Hepatocyte (in vitro differentiated cells): Measurements from ENCODE around the gene RNF180. TPM values are rescaled to one million over a fixed set of nuclear protein-coding genes. Genes with fewer than 3 reads are reported as not detected.

Source experiments
- DNase-seq: peaks from one replicate; pipeline ENCODE4 v3.0.0-alpha.2; 2016; ENCODE audit warnings: low spot score
- H2AFZ ChIP-seq: fragments of 200-600 bp; sonication (generic); 2 replicates; pipeline ENCODE4 v1.6.0; 2016; ENCODE audit warnings: antibody characterized with exemption, mild to moderate bottlenecking
- H3K27ac ChIP-seq: fragments of 200-600 bp; sonication (generic); 2 replicates; pipeline ENCODE4 v1.5.1; 2016; ENCODE audit warnings: mild to moderate bottlenecking
- H3K27me3 ChIP-seq: fragments of 200-600 bp; sonication (generic); 2 replicates; pipeline ENCODE4 v1.6.1; 2016
- H3K36me3 ChIP-seq: fragments of 200-600 bp; sonication (generic); replicated peaks from 2 replicates; pipeline ENCODE4 v1.5.1; 2016; ENCODE audit warnings: low read depth; ENCODE audit not compliant: insufficient read depth
- H3K4me1 ChIP-seq: fragments of 200-600 bp; sonication (generic); 2 replicates; pipeline ENCODE4 v1.5.1; 2016; ENCODE audit warnings: mild to moderate bottlenecking, moderate library complexity; ENCODE audit not compliant: insufficient read depth
- H3K4me2 ChIP-seq: fragments of 200-600 bp; sonication (generic); 2 replicates; pipeline ENCODE4 v1.6.0; 2016
- H3K4me3 ChIP-seq: fragments of 200-600 bp; sonication (generic); 2 replicates; pipeline ENCODE4 v1.5.1; 2016; ENCODE audit warnings: mild to moderate bottlenecking
- H3K79me2 ChIP-seq: fragments of 200-600 bp; sonication (generic); 2 replicates; pipeline ENCODE4 v1.6.0; 2017; ENCODE audit warnings: mild to moderate bottlenecking
- H3K9me2 ChIP-seq: fragments of 200-600 bp; sonication (generic); replicated peaks from 2 replicates; pipeline ENCODE4 v1.6.0; 2017; ENCODE audit warnings: mild to moderate bottlenecking; ENCODE audit not compliant: insufficient read depth
- H3K9me3 ChIP-seq: fragments of 200-600 bp; sonication (generic); 2 replicates; pipeline ENCODE4 v1.5.1; 2016; ENCODE audit warnings: low read depth, mild to moderate bottlenecking
- H4K20me1 ChIP-seq: fragments of 200-600 bp; sonication (generic); 2 replicates; pipeline ENCODE4 v1.6.0; 2016; ENCODE audit warnings: mild to moderate bottlenecking; ENCODE audit not compliant: insufficient read depth, poor library complexity, severe bottlenecking
- EZH2 ChIP-seq: fragments of 200-600 bp; sonication (generic); IDR thresholded peaks from 2 replicates; pipeline ENCODE4 v1.6.1; 2016; ENCODE audit warnings: antibody characterized with exemption, mild to moderate bottlenecking, borderline replicate concordance
- EZH2phosphoT487 ChIP-seq: fragments of 200-600 bp; sonication (generic); IDR thresholded peaks from one replicate; pipeline ENCODE4 v1.6.1; 2018; ENCODE audit warnings: antibody characterized with exemption, mild to moderate bottlenecking, low read depth, moderate library complexity; ENCODE audit not compliant: unreplicated experiment, severe bottlenecking
- WGBS: methylation state at CpG from one replicate; pipeline ENCODE4 v1.1.6; 2016; ENCODE audit warnings: low lambda C conversion rate; ENCODE audit errors: missing lambda C conversion rate; 5-methylcytosine and 5-hydroxymethylcytosine counted together
- polyA plus RNA-seq: library from polyadenylated mRNA; unstranded; fragments of >200 nt; fragmentation: Nextera tagmentation; extraction: Ambion mirVana; gene quantifications from 2 replicates; pipeline ENCODE4 v1.2.1, GENCODE V29; 2016
- total RNA-seq: library from RNA; depleted of rRNA; stranded (reverse); fragments of >200 nt; gene quantifications from 2 replicates; pipeline ENCODE4 v1.2.3, GENCODE V29; 2014
- TF ChIP-seq, protein P1 (sequence below): fragments of 200-600 bp; sonication (generic); IDR thresholded peaks from 2 replicates; pipeline ENCODE4 v1.5.1; 2016; ENCODE audit warnings: antibody characterized with exemption, mild to moderate bottlenecking; ENCODE audit not compliant: poor library complexity

RNF180 gene
- total and polyA plus RNA-seq, 2 experiments from 2014 or later: 3.0 to 4.7 TPM

- H3K79me2 ChIP-seq: no peaks in the 10 kb centered on the region
- H3K4me1 ChIP-seq: no peaks in the 10 kb centered on the region
- DNase-seq: no peak
- TF ChIP-seq EZH2: no peak
- TF ChIP-seq, protein P1, sequence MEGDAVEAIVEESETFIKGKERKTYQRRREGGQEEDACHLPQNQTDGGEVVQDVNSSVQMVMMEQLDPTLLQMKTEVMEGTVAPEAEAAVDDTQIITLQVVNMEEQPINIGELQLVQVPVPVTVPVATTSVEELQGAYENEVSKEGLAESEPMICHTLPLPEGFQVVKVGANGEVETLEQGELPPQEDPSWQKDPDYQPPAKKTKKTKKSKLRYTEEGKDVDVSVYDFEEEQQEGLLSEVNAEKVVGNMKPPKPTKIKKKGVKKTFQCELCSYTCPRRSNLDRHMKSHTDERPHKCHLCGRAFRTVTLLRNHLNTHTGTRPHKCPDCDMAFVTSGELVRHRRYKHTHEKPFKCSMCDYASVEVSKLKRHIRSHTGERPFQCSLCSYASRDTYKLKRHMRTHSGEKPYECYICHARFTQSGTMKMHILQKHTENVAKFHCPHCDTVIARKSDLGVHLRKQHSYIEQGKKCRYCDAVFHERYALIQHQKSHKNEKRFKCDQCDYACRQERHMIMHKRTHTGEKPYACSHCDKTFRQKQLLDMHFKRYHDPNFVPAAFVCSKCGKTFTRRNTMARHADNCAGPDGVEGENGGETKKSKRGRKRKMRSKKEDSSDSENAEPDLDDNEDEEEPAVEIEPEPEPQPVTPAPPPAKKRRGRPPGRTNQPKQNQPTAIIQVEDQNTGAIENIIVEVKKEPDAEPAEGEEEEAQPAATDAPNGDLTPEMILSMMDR: no peak
- no peak for TF ChIP-seq EZH2phosphoT487
- no peaks in the 10 kb centered on the region for H3K36me3 ChIP-seq
- no peaks in the 10 kb centered on the region for H3K27me3 ChIP-seq
- WGBS: 59% methylated on average over 1 of the region's 1 CpG
- H3K4me2 ChIP-seq: no peak overlapping the region
- no peak overlapping the region for H3K4me3 ChIP-seq
- H3K9me2 ChIP-seq: no peaks in the 10 kb centered on the region
- no peaks in the 10 kb centered on the region for H3K9me3 ChIP-seq
- no peaks in the 10 kb centered on the region for H4K20me1 ChIP-seq
- H2AFZ ChIP-seq: no peak overlapping the region
- H3K27ac ChIP-seq: no peak overlapping the region
These were observed 95.1 kb downstream of the RNF180 start for GRCh38 chr5:64260756-64261155.

DNA sequence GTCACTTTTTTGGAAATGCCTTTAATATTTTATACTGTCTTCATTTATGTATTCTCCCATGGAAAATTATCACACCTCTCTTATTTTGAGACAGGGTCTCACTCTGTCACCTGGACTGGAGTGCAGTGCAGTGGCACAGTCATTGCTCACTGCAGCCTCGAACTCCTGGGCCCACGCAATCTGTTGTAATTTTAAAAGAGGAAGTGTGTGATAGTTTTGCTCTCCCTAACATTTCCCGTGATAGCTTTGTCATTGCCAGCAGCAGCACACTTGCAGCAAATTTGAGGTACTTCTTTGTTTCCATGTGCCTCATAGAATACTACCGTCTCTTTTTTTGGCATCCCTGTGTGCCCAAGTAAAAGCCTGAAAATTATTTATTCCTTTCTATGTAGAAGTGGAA is 103.5 kb downstream of the RNF180 start:
- Histone ChIP-seq H3K4me2 (no peak overlapping the region), H3K4me1 (no peaks in the 10 kb centered on the region), H3K9me3 (no peaks in the 10 kb centered on the region), H2AFZ (no peak overlapping the region), H3K27me3 (no peaks in the 10 kb centered on the region), H3K36me3 (no peaks in the 10 kb centered on the region), H3K9me2 (no peaks in the 10 kb centered on the region), H3K79me2 (no peaks in the 10 kb centered on the region), H3K27ac (no peak overlapping the region), H3K4me3 (no peak overlapping the region), H4K20me1 (no peaks in the 10 kb centered on the region)
- TF ChIP-seq EZH2 (no peak), EZH2phosphoT487 (no peak)
- TF ChIP-seq, protein P1: no peak
- DNase-seq: no peak
- WGBS: 84% methylated on average over 4 of the region's 4 CpGs

DNA sequence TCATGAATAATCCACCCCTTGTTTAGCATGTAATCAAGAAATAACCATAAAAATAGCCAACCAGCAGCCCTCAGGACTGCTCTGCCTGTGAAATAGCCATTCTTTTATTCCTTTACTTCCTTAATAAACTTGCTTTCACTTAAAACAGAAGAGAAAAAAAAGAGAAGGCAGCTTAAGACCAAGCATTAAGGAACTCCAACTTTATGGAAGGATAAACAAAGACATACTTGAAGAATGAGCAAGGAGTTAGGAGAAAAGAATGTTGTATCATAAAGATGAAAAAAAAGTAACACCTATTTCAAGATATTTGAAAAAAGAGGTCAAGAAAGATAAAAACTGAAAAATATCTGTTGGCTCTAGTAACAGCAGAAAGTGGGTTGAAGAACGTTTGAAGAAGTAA is 107.6 kb downstream of the RNF180 start:
- H3K4me2 ChIP-seq: peak overlapping the region; percentile 42
- H2AFZ ChIP-seq: no peak overlapping the region

More for the DNA sequence above, 107.6 kb downstream of the RNF180 start:
- H3K9me3 ChIP-seq: no peaks in the 10 kb centered on the region
- no peaks in the 10 kb centered on the region for H3K36me3 ChIP-seq
- no peak for DNase-seq
- no peak overlapping the region for H3K27ac ChIP-seq
- no peaks in the 10 kb centered on the region for H3K79me2 ChIP-seq
- H3K4me1 ChIP-seq: no peaks in the 10 kb centered on the region
- TF ChIP-seq, protein P1: no peak
- no peak for TF ChIP-seq EZH2
- TF ChIP-seq EZH2phosphoT487: no peak
- H3K27me3 ChIP-seq: no peaks in the 10 kb centered on the region
- H4K20me1 ChIP-seq: no peaks in the 10 kb centered on the region
- H3K9me2 ChIP-seq: no peaks in the 10 kb centered on the region
- 39% methylated on average over 1 of the region's 1 CpG for WGBS
- H3K4me3 ChIP-seq: no peak overlapping the region
